Ureter (tissue), 1 donor: ENCODE measurements around the gene CCM2. TPM values are rescaled to one million over a fixed set of nuclear protein-coding genes. Genes with fewer than 3 reads are reported as not detected.

Source experiments
- DNase-seq: peaks from one replicate; pipeline ENCODE4 v3.0.0-alpha.2; 2020; ENCODE audit warnings: low spot score
- total RNA-seq: library from RNA; stranded (reverse); gene quantifications from one replicate; pipeline ENCODE4 v1.2.4, GENCODE V29; 2023
- donor health status: DM: yes; HTN: yes; CAD: no.

Gene CCM2
- total RNA-seq, 1 donor from 2014 or later: 31.1 TPM

GRCh38 chr7:45122975-45123860 is 123.2 kb downstream of the CCM2 start:
- no peak for DNase-seq

GRCh38 chr7:45123913-45124710 is 124.1 kb downstream of the CCM2 start:
- no peak for DNase-seq

GRCh38 chr7:45125193-45125904 is 125.3 kb downstream of the CCM2 start:
- no peak for DNase-seq

Other genes starting within 250 kb of the CCM2 start
- gene PPIA, start 203.5 kb upstream of the CCM2 start, total RNA-seq: 1,153 TPM
- 104 TPM for gene H2AZ2, start 152.1 kb upstream of the CCM2 start, total RNA-seq
- gene PURB, start 114.7 kb upstream of the CCM2 start, total RNA-seq: 26.4 TPM
- gene MYO1G, start 21.2 kb upstream of the CCM2 start, total RNA-seq: 6.0 TPM
- 5.7 TPM for gene NACAD, start 88.8 kb downstream of the CCM2 start, total RNA-seq
- 89.4 TPM for gene TBRG4, start 111.5 kb downstream of the CCM2 start, total RNA-seq
- 47.2 TPM for gene RAMP3, start 157.6 kb downstream of the CCM2 start, total RNA-seq